ENCODE data around the gene TUBGCP5. TPM values are rescaled to one million over a fixed set of nuclear protein-coding genes. Genes with fewer than 3 reads are reported as not detected.

TUBGCP5 gene
- total RNA-seq, 1 experiment from 2014 or later, result 31.8 TPM

- Histone ChIP-seq H3K36me3 (ENCODE audit: insufficient read depth, low read length, poor library complexity, severe bottlenecking) (no peaks in the 10 kb centered on the region), H3K9me3 (ENCODE audit: low read depth, low read length, poor library complexity, severe bottlenecking) (no peaks in the 10 kb centered on the region), H3K27ac (ENCODE audit: low read depth, low read length, poor library complexity, severe bottlenecking) (no peak overlapping the region), H3K4me1 (ENCODE audit: insufficient read depth, low read length, poor library complexity, severe bottlenecking) (no peaks in the 10 kb centered on the region), H3K27me3 (replicated peaks; ENCODE audit: insufficient read depth, low read depth, low read length, poor library complexity) (no peaks in the 10 kb centered on the region), H3K4me3 (ENCODE audit: low read depth, low read length, poor library complexity, severe bottlenecking) (no peak overlapping the region)
- no TSS peak for BruUV-seq (replicated peaks)
- POLR2A ChIA-PET (ENCODE audit: low non-redundant PET), result no interaction called here
- intact Hi-C loops (cut with micrococcal nuclease; ENCODE audit: unreplicated experiment), result no loop called here
- DNase-seq (ENCODE audit: low spot score), result no peak
- CTCF ChIA-PET, result no interaction called here
- no peak for TF ChIP-seq CTCF (conservative IDR thresholded peaks at IDR 0.05; ENCODE audit: low read depth, low read length)
Observed at GRCh38 chr15:22962611-22963010, 76.8 kb downstream of the TUBGCP5 start.

DNA sequence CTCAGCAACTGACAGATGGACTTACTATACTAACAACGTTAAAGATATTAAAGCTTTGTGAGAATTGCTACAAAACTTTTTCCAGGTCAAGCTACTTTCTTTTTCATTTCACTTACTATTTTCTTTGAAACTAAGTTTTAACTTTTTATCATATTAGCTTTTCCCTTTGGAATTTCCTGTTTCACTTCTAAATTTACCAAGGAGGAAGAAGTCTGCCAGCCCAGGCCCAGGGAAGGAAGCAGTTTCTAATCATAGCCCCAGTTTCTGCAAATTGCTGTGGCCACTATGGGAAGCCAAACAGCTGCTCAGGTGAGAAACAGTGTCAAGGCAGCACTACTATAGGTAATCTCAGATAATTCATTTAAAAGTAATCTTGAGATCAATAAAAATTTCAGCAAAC is 77.6 kb downstream of the TUBGCP5 start:
- no peaks in the 10 kb centered on the region for H3K36me3 ChIP-seq (ENCODE audit: insufficient read depth, low read length, poor library complexity, severe bottlenecking)
- ChIA-PET CTCF (no interaction called here), POLR2A (ENCODE audit: low non-redundant PET) (no interaction called here)
- no peak overlapping the region for H3K4me3 ChIP-seq (ENCODE audit: low read depth, low read length, poor library complexity, severe bottlenecking)
- TF ChIP-seq EZH2 (IDR thresholded peaks at IDR 0.05; ENCODE audit: borderline replicate concordance, low read depth, low read length, poor library complexity, severe bottlenecking) (no peak), CTCF (conservative IDR thresholded peaks at IDR 0.05; ENCODE audit: low read depth, low read length) (no peak)
- H3K9me3 ChIP-seq (ENCODE audit: low read depth, low read length, poor library complexity, severe bottlenecking), result no peaks in the 10 kb centered on the region
- no peak for DNase-seq (ENCODE audit: low spot score)
- intact Hi-C loops (cut with micrococcal nuclease; ENCODE audit: unreplicated experiment), result no loop called here
- no peak overlapping the region for H3K27ac ChIP-seq (ENCODE audit: low read depth, low read length, poor library complexity, severe bottlenecking)
- no peaks in the 10 kb centered on the region for H3K27me3 ChIP-seq (replicated peaks; ENCODE audit: insufficient read depth, low read depth, low read length, poor library complexity)
- H3K4me1 ChIP-seq (ENCODE audit: insufficient read depth, low read length, poor library complexity, severe bottlenecking), result no peaks in the 10 kb centered on the region
- no TSS peak for BruUV-seq (replicated peaks)

- CTCF ChIA-PET, result no interaction called here
Observed at GRCh38 chr15:22960556-22960955, 78.8 kb downstream of the TUBGCP5 start.

More at GRCh38 chr15:22960556-22960955, 78.8 kb downstream of the TUBGCP5 start:
- H3K27ac ChIP-seq (ENCODE audit: low read depth, low read length, poor library complexity, severe bottlenecking), result no peak overlapping the region
- intact Hi-C loops (cut with micrococcal nuclease; ENCODE audit: unreplicated experiment), result no loop called here
- no peaks in the 10 kb centered on the region for H3K36me3 ChIP-seq (ENCODE audit: insufficient read depth, low read length, poor library complexity, severe bottlenecking)
- no peaks in the 10 kb centered on the region for H3K9me3 ChIP-seq (ENCODE audit: low read depth, low read length, poor library complexity, severe bottlenecking)
- no peak for DNase-seq (ENCODE audit: low spot score)
- H3K4me1 ChIP-seq (ENCODE audit: insufficient read depth, low read length, poor library complexity, severe bottlenecking), result no peaks in the 10 kb centered on the region
- H3K4me3 ChIP-seq (ENCODE audit: low read depth, low read length, poor library complexity, severe bottlenecking), result no peak overlapping the region
- BruUV-seq (replicated peaks), result no TSS peak
- H3K27me3 ChIP-seq (replicated peaks; ENCODE audit: insufficient read depth, low read depth, low read length, poor library complexity), result no peaks in the 10 kb centered on the region
- POLR2A ChIA-PET (ENCODE audit: low non-redundant PET), result no interaction called here
- no peak for TF ChIP-seq CTCF (conservative IDR thresholded peaks at IDR 0.05; ENCODE audit: low read depth, low read length)
- no peak for TF ChIP-seq EZH2 (IDR thresholded peaks at IDR 0.05; ENCODE audit: borderline replicate concordance, low read depth, low read length, poor library complexity, severe bottlenecking)
